ENCODE data around the gene ADAMTS14. TPM values are rescaled to one million over a fixed set of nuclear protein-coding genes. Genes with fewer than 3 reads are reported as not detected.

The ADAMTS14 gene
- total RNA-seq, 1 donor from 2014 or later: 19.4 TPM

GRCh38 chr10:70756700-70757360, 84.5 kb downstream of the ADAMTS14 start:
- Histone ChIP-seq H2AFZ (ENCODE audit: low read depth, low read length) (no peak overlapping the region), H3K4me2 (ENCODE audit: low read length) (no peak overlapping the region), H3K4me1 (ENCODE audit: insufficient read depth, low read length) (peaks cover 20% of the 10 kb centered on the region), H4K20me1 (ENCODE audit: insufficient read depth, low read length) (no peaks in the 10 kb centered on the region), H3K27ac (ENCODE audit: low read depth, low read length) (no peak overlapping the region), H3K27me3 (ENCODE audit: insufficient read depth, low read length) (no peaks in the 10 kb centered on the region), H3K79me2 (ENCODE audit: insufficient read depth, low read length) (no peaks in the 10 kb centered on the region), H3K9ac (ENCODE audit: low read length) (no peak overlapping the region), H3K4me3 (ENCODE audit: insufficient read depth, low read depth, low read length) (no peak overlapping the region), H3K36me3 (ENCODE audit: insufficient read depth, low read length) (no peaks in the 10 kb centered on the region), H3K9me3 (ENCODE audit: insufficient read depth, low read depth, low read length) (no peaks in the 10 kb centered on the region)
- peaks cover 27% of the 10 kb centered on the region for H3K4me1 Mint-ChIP-seq (ENCODE audit: low read depth, unreplicated experiment)
- TF ChIP-seq EZH2 (IDR thresholded peaks at IDR 0.05; ENCODE audit: insufficient read depth, low read length) (no peak), CTCF (IDR thresholded peaks at IDR 0.05; ENCODE audit: insufficient read depth, low read depth, low read length) (no peak)
- H3K4me3 Mint-ChIP-seq (ENCODE audit: unreplicated experiment): no peak overlapping the region
- FAIRE-seq: no peak
- peak overlapping the region; percentile 53 for H3K27ac Mint-ChIP-seq (ENCODE audit: unreplicated experiment)
- no peaks in the 10 kb centered on the region for H3K9me3 Mint-ChIP-seq (ENCODE audit: unreplicated experiment)
- peaks cover 14% of the 10 kb centered on the region for H3K36me3 Mint-ChIP-seq (ENCODE audit: low read depth, unreplicated experiment)
- H3K27me3 Mint-ChIP-seq (ENCODE audit: low read depth, unreplicated experiment): peaks cover 6% of the 10 kb centered on the region
- peak; percentile 30 for DNase-seq (ENCODE audit: low read depth)

- no peaks in the 10 kb centered on the region for H4K20me1 ChIP-seq (ENCODE audit: insufficient read depth, low read length)
- Mint-ChIP-seq H3K4me3 (ENCODE audit: unreplicated experiment) (no peak overlapping the region), H3K27me3 (ENCODE audit: low read depth, unreplicated experiment) (peaks cover 9% of the 10 kb centered on the region), H3K4me1 (ENCODE audit: low read depth, unreplicated experiment) (peaks cover 29% of the 10 kb centered on the region), H3K36me3 (ENCODE audit: low read depth, unreplicated experiment) (peaks cover 11% of the 10 kb centered on the region), H3K9me3 (ENCODE audit: unreplicated experiment) (no peaks in the 10 kb centered on the region), H3K27ac (ENCODE audit: unreplicated experiment) (no peak overlapping the region)
- TF ChIP-seq CTCF (IDR thresholded peaks at IDR 0.05; ENCODE audit: insufficient read depth, low read depth, low read length) (no peak), EZH2 (IDR thresholded peaks at IDR 0.05; ENCODE audit: insufficient read depth, low read length) (no peak)
- H3K9ac ChIP-seq (ENCODE audit: low read length): no peak overlapping the region
- no peak overlapping the region for H3K4me3 ChIP-seq (ENCODE audit: insufficient read depth, low read depth, low read length)
- no peaks in the 10 kb centered on the region for H3K9me3 ChIP-seq (ENCODE audit: insufficient read depth, low read depth, low read length)
- H3K36me3 ChIP-seq (ENCODE audit: insufficient read depth, low read length): no peaks in the 10 kb centered on the region
- FAIRE-seq (no peak), DNase-seq (ENCODE audit: low read depth) (no peak)
- H3K27ac ChIP-seq (ENCODE audit: low read depth, low read length): no peak overlapping the region
- no peaks in the 10 kb centered on the region for H3K27me3 ChIP-seq (ENCODE audit: insufficient read depth, low read length)
- no peak overlapping the region for H3K4me2 ChIP-seq (ENCODE audit: low read length)
- no peak overlapping the region for H2AFZ ChIP-seq (ENCODE audit: low read depth, low read length)
- no peaks in the 10 kb centered on the region for H3K79me2 ChIP-seq (ENCODE audit: insufficient read depth, low read length)
- H3K4me1 ChIP-seq (ENCODE audit: insufficient read depth, low read length): peaks cover 20% of the 10 kb centered on the region
Measured at GRCh38 chr10:70757856-70758255, 85.5 kb downstream of the ADAMTS14 start.

All from astrocyte (in vitro differentiated cells and primary cell).